ENCODE results near the gene CRIP1.

CRIP1 gene

DNA sequence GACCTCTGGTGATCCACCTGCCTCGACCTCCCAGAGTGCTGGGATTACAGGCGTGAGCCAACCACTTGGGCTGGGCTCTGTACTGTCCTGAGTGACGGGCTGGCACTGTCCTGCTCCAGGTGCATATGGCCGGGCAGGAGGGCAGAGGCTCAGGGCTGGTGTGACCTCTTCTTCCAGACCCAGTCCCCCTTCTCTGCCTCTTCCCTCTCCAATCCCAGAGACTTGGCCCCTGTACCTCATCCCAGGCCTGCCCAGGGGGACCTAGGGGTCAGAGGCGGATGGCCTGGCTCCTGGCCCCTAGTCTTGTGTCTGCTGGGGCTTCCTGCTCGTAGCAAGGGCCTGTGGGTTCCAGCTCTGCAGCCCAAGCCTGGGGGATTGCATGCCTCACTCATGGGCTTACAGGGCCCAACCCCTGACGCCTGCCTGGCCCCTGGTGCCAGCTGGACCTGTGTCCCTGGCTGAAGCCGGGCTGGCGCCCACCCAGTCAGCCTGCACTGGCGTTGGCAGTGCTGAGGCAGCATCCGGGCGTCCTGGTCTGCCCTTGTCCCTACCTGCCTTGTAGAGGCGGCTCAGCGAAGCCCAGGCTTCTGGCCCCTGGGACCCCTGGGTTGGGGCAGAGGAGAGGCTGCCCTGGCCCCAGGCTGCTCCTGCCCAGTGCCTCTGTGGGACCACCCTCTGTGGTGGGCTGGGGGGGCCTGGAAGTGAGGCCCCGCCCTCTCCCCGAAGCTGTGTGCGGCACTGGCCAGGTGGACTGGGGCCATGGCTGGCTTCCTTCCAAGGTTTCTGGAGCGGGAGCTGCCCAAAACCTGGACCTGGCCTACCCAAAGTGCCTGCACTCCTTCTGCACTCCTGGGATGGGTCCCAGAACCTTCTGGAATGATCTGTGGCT, 8.7 kb downstream of the CRIP1 start:
- DNase-seq = no peak

- peak; percentile 15 for DNase-seq
These were observed 9.5 kb downstream of the CRIP1 start for GRCh38 chr14:105495990-105496830.

DNA sequence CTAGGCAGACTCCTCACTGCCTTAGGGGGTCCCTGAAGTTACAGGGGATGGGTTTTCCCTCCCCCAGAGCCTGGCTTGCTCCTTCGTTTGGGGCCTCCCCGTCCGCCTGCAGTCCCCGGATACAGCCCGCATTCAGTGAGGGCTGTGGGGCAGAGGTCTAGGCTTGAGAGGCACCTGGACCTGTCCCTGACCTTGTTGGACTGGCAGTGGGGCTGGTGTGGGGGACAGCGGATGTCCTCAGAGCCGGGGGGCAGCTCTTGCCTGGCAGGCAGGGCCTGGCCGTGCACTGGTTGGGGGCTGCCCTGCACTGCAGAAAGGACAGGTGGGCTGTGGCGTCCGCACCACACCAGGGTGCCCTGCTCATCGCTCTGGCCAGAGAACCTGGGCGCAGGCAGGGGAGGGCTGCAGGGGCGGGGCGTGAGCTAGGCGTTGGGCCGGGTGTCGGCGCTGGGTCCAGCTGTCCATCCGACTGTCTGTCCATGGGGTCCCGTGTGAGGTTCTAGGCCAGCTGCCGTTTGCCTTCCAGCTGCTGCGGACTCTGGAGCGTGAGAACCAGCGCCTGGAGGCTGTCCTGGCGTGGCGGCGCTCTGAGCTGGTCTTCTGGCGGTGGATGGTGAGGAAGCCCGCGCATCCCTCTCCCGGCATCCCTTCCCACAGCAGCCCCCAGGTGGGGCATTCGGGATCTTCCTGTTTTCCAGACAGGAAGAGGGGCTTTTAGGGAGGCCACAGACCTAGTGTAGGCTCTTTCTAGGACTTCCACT, 10.3 kb downstream of the CRIP1 start:
- DNase-seq = no peak

DNA sequence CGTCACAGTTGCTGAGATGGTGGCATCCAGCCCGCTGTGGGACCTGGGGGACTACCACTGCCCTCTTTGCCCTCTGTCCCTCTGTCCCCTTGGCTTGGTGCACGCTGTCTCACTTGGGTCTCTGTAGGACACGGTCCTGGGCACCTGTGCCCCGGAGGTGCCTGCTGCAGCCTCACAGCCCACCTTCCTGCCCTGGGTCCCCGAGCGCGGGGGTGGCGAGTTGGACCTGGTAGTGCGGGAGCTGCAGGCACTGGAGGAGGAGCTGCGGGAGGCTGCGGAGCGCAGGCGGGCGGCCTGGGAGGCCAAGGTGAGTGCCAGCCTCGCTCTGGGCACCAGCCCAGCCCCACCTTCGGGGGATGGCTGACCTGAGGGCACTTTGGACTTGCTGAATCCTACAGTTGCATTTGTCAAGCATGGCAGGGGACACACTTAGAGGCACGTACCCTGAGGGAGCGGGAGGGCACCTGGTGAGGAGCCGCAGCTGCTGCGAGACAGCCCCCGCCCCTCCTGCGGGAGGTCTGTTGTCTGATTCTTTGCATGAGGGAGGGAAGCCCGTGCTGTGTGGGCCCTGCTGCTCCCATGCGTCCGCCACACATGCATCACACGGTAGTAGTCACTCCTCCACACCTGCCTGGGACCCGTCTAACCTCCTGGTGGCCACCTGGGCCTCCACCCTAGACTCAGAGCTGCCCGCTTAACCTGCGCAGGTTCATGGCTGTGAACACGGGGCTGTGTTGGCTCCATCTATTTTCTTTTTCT, 11.2 kb downstream of the CRIP1 start:
- DNase-seq = no peak

DNA sequence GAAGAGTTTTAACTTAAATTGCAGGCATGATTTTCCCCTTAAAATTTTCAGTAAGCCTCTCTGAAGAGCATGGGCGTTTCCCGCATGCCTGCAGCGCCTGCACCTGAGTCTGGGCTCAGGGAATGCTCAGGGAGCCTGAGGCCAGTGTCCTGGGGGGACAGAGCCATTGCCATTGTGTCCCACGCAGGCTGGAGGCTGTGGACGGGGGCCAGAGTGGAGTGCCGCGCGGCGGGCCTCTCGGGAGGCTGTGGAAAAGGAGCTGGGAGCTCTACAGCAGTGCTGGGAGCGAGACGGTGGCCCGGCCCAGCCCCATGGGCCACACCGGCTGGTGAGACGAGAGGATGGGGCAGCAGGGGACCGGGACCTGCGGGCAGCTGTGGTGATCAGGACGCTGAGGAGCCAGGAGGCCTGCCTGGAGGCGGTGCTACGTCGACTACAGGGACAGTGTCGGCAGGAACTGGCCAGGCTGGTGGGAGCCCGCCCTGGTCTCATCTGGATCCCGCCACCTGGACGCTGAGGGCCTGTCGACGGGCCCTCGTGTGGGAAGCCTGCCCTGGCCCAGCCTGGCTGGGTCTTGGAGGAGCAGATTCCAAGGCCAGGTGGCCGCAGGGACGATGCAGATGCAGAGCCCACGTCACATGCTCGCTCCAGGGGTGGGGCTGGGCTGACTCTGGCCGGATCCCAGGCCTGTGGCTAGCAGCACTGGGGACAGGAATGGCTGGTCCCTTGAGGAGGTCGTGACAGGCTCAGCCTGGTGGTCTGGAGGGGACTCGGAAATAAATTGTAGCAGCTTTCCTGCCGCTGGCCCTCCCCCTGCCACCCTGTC, 12.0 kb downstream of the CRIP1 start:
- no peak for DNase-seq

- no peak for DNase-seq
These were observed 12.8 kb downstream of the CRIP1 start for GRCh38 chr14:105499256-105500035.

- no peak for DNase-seq
These were observed 13.5 kb downstream of the CRIP1 start for GRCh38 chr14:105500036-105500725.

DNA sequence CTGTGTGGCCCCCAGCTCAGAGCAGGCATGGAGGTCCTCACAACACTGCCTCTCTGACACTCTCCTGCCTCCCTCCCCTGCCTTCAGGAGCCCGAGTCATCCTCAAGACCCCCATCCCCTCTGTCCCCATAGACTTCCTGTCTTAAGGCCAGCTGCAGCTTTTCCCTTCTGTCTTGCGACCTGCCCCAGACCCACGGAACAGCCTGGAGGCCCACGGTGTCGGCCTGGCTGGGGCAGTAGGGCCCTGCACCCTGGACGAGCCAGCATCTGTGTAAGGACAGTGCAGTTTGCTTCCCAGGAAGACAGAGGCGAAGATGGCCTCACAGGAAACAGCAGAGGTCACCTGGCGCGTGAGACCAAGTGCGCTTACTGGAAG, 14.0 kb downstream of the CRIP1 start:
- no peak for DNase-seq

- no peak for DNase-seq
These were observed 15.0 kb downstream of the CRIP1 start for GRCh38 chr14:105501504-105502291.

DNA sequence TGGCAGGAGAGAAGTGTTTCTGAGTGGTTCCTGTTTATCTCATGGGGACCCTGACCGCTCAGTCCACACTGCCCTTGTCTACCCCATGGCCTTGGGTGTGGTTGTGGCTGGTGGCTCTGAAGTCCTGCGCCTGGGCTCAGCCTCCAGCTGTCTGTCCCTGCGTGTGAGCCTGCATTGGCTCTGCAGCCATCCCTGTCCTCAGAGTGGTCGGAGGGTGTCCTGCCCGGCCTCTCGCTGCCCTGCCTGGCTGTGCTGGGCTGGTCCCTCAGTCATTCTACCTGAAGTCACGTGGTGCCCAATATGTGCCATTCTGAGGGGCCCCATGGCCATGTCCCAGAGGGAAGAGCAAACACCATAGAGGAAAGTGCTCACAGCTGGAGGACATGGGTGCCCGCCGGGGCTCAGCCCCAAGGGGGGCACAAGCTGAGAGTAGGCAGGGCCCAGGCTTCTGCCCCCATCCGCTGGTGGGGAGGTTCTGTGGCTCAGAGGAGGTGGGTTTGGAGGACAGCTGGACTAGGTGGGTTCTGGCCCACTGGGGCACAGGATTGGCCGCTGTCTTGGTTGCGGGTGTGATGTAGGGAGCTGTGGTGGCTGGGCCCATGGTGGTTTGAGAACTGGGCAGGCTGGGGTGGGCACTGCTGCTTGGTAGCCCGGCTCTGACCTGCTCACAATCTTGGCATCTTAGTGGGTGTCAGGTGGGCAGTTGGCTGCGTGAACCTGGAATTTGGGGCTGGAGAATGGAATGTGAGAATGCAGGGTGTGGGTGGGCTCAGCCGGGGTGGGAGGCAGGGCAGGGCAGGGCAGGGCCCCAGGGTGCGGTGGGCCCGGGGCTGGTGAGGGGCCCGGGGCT, 16.0 kb downstream of the CRIP1 start:
- no peak for DNase-seq

- DNase-seq = no peak
These were observed 16.6 kb downstream of the CRIP1 start for GRCh38 chr14:105503296-105503640.

GRCh38 chr14:105503935-105504692, 17.4 kb downstream of the CRIP1 start:
- no peak for DNase-seq

- DNase-seq = no peak
These were observed 18.4 kb downstream of the CRIP1 start for GRCh38 chr14:105505101-105505500.

- DNase-seq = no peak
These were observed 20.6 kb downstream of the CRIP1 start for GRCh38 chr14:105507247-105507646.

DNA sequence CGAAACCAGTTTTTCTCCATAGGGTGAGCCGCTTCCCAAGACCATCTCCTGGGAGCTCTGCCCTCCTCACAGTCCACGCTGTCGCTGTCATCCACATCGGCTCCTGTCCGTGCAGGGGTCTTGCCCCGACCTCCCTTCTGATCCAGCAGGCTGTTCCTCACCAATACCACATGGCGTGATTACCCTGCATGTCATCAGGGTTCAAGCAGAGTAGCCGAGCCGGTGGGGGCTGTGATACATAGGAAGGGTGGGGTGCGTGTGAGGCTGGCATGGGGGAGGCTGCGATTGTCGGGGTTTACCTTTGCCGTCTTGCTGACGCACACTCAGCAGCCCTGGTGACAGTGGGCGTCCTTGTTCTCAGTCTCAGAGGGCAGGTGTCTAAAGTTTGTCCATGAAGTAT, 21.4 kb downstream of the CRIP1 start:
- DNase-seq = no peak

DNA sequence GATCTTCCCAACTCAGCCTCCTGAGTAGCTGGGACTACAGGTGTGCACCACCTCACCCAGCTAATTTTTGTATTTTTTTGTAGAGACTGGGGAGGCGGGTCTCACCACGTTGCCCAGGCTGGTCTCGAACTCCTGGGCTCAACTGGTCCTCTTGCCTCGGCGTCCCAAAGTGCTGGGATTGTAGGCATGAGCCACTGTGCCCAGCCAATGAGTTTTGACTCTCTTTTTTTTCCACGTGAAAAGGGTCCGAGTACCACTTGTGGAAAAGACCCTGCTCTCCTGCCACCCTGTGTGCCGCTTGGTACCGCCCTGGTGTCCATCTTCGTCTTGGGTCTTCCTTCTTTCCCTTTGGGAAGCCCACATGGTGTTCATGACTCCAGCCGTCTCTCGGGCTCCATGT, 21.9 kb downstream of the CRIP1 start:
- DNase-seq = no peak

DNA sequence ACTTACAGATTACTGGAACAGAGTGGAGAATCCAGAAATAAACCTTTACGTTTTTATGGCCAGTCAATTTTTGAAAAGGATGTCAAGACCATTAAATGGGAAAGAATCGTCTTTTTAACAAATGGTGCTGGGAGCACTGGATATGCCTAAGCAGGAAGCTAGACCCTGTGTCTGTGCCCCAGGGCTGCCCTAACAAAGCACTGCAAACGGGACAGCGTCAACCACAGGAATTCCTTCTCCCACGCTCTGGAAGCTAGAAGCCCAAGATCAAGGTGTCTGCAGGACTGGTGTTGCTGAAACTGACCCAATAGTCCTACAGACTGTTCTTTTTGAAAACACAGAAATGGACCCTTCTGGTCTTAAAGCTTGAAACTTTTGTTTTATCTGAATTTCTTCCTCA, 30.4 kb downstream of the CRIP1 start:
- no peak for DNase-seq

Data from activated CD8-positive, alpha-beta memory T cell treated with anti-CD3 and anti-CD28 coated beads, Interleukin-2, amount 50 U/mL, for 4 hours (primary cell).